GM21360 (cell line): ENCODE measurements around the gene SNX33.

Source experiments
- ATAC-seq: cut with Tn5 transposase; IDR thresholded peaks from one replicate; pipeline ENCODE4 v1.9.1; 2021; ENCODE audit warnings: mild to moderate bottlenecking, moderate library complexity; ENCODE audit not compliant: unreplicated experiment

SNX33 gene

GRCh38 chr15:75641179-75641503, 6.6 kb upstream of the SNX33 start:
- ATAC-seq = no peak

GRCh38 chr15:75641603-75642002, 6.1 kb upstream of the SNX33 start:
- no peak for ATAC-seq

GRCh38 chr15:75644376-75644775, 3.3 kb upstream of the SNX33 start:
- ATAC-seq = no peak

- no peak for ATAC-seq
Observed at GRCh38 chr15:75646112-75646943, 1.4 kb upstream of the SNX33 start.

- no peak for ATAC-seq
Observed at GRCh38 chr15:75646944-75647364, 758 bp upstream of the SNX33 start.

- no peak for ATAC-seq
Observed at GRCh38 chr15:75648156-75649000, 666 bp downstream of the SNX33 start.

GRCh38 chr15:75649045-75649761, 1.5 kb downstream of the SNX33 start:
- no peak for ATAC-seq

- no peak for ATAC-seq
Observed at GRCh38 chr15:75649848-75650247, 2.1 kb downstream of the SNX33 start.

GRCh38 chr15:75650908-75651809, 3.4 kb downstream of the SNX33 start:
- ATAC-seq = no peak

- ATAC-seq = no peak
Observed at GRCh38 chr15:75651810-75652543, 4.3 kb downstream of the SNX33 start.

- no peak for ATAC-seq
Observed at GRCh38 chr15:75653347-75653913, 5.7 kb downstream of the SNX33 start.

- no peak for ATAC-seq
Observed at GRCh38 chr15:75654201-75654907, 6.6 kb downstream of the SNX33 start.

GRCh38 chr15:75655931-75656330, 8.2 kb downstream of the SNX33 start:
- no peak for ATAC-seq

- no peak for ATAC-seq
Observed at GRCh38 chr15:75656331-75656730, 8.6 kb downstream of the SNX33 start.

GRCh38 chr15:75656813-75657212, 9.1 kb downstream of the SNX33 start:
- no peak for ATAC-seq

GRCh38 chr15:75659141-75659771, 11.5 kb downstream of the SNX33 start:
- no peak for ATAC-seq

- no peak for ATAC-seq
Observed at GRCh38 chr15:75659928-75660645, 12.4 kb downstream of the SNX33 start.
